Esophagus mucosa (tissue), 1 donor: ENCODE measurements around the gene GNAT3. TPM values are rescaled to one million over a fixed set of nuclear protein-coding genes. Genes with fewer than 3 reads are reported as not detected.
A peak's percentile ranks its signal among the peaks of the same experiment; 100 is the strongest.

Source experiments
- ATAC-seq: fragments of 200-7000 bp; cut with Tn5 transposase; one replicate; pipeline ENCODE4 v1.9.1; 2020
- total RNA-seq: library from RNA; stranded (reverse); gene quantifications from one replicate; pipeline ENCODE4 v1.2.4, GENCODE V29; 2023
- donor health status: DM: yes; HTN: yes; CAD: no.

Gene GNAT3
- total RNA-seq, result not detected

GRCh38 chr7:80511964-80512363 is at the start of gene GNAT3:
GNAT3 (minus strand) TSS chr7:80512064; CDS start chr7:80511926, 138 bp downstream.
- ATAC-seq, result no peak

- no peak for ATAC-seq
These were observed 46.3 kb upstream of the GNAT3 start for GRCh38 chr7:80558116-80558515.

GRCh38 chr7:80552031-80552694 is 40.3 kb upstream of the GNAT3 start:
- ATAC-seq, result no peak

- no peak for ATAC-seq
These were observed 38.1 kb upstream of the GNAT3 start for GRCh38 chr7:80550005-80550404.

GRCh38 chr7:80548840-80549530 is 37.1 kb upstream of the GNAT3 start:
- no peak for ATAC-seq

- ATAC-seq, result no peak
These were observed 30.5 kb upstream of the GNAT3 start for GRCh38 chr7:80542398-80542797.

GRCh38 chr7:80540836-80541235 is 29.0 kb upstream of the GNAT3 start:
- no peak for ATAC-seq

- ATAC-seq, result no peak
These were observed 25.2 kb upstream of the GNAT3 start for GRCh38 chr7:80537091-80537490.

GRCh38 chr7:80536426-80536825 is 24.6 kb upstream of the GNAT3 start:
- no peak for ATAC-seq

GRCh38 chr7:80533287-80533686 is 21.4 kb upstream of the GNAT3 start:
- ATAC-seq, result no peak

GRCh38 chr7:80532153-80532552 is 20.3 kb upstream of the GNAT3 start:
- ATAC-seq, result no peak

- no peak for ATAC-seq
These were observed 18.3 kb upstream of the GNAT3 start for GRCh38 chr7:80530136-80530535.

GRCh38 chr7:80529362-80529761 is 17.5 kb upstream of the GNAT3 start:
- ATAC-seq, result no peak

- no peak for ATAC-seq
These were observed 16.8 kb upstream of the GNAT3 start for GRCh38 chr7:80528689-80529088.

- no peak for ATAC-seq
These were observed 14.6 kb upstream of the GNAT3 start for GRCh38 chr7:80526472-80526871.

GRCh38 chr7:80524693-80525092 is 12.8 kb upstream of the GNAT3 start:
- ATAC-seq, result no peak

GRCh38 chr7:80521809-80522208 is 9.9 kb upstream of the GNAT3 start:
- peak; percentile 95 for ATAC-seq

- peak; percentile 74 for ATAC-seq
These were observed 8.3 kb upstream of the GNAT3 start for GRCh38 chr7:80520199-80520598.

- no peak for ATAC-seq
These were observed 5.5 kb upstream of the GNAT3 start for GRCh38 chr7:80517282-80517747.

- no peak for ATAC-seq
These were observed 3.4 kb upstream of the GNAT3 start for GRCh38 chr7:80515298-80515697.

- ATAC-seq, result no peak
These were observed 1.8 kb downstream of the GNAT3 start for GRCh38 chr7:80510021-80510420.

GRCh38 chr7:80508440-80508839 is 3.4 kb downstream of the GNAT3 start:
- no peak for ATAC-seq

- ATAC-seq, result no peak
These were observed 5.9 kb downstream of the GNAT3 start for GRCh38 chr7:80505900-80506500.

- no peak for ATAC-seq
These were observed 11.5 kb downstream of the GNAT3 start for GRCh38 chr7:80500325-80500724.
